Thyroid gland (tissue), 4 donors: ENCODE data around the gene RSPH10B2. TPM values are rescaled to one million over a fixed set of nuclear protein-coding genes. Genes with fewer than 3 reads are reported as not detected.
"Not testable (repeated sequence)": the region's sequence is repeated elsewhere in the genome, so short reads cannot be mapped to it uniquely, and the experiment has no call there.

Source experiments
- DNase-seq, 2 donors: peaks; one replicate each; pipeline ENCODE4 v3.0.0-alpha.2; 2019
- H3K27ac ChIP-seq, 3 donors: fragments of 200-600 bp; sonication (generic); 1 replicate in 2 of 3; 2 replicates in 1 of 3; pipeline ENCODE4 v1.5.1; 2016 to 2019; ENCODE audit warnings: mild to moderate bottlenecking in 1 of 3, moderate library complexity in 1 of 3
- H3K27me3 ChIP-seq: fragments of 200-600 bp; sonication (generic); one replicate; pipeline ENCODE4 v1.5.1; 2019
- H3K36me3 ChIP-seq, 2 donors: fragments of 200-600 bp; sonication (generic); one replicate each; pipeline ENCODE4 v1.5.1; 2016 to 2019
- H3K4me1 ChIP-seq, 2 donors: fragments of 200-600 bp; sonication (generic); one replicate each; pipeline ENCODE4 v1.5.1; 2017 to 2019
- H3K4me3 ChIP-seq, 3 donors: fragments of 200-600 bp; sonication (generic); replicated peaks in 1 of 3; 1 replicate in 2 of 3; 2 replicates in 1 of 3; pipeline ENCODE4 v1.5.1; 2016; ENCODE audit warnings: mild to moderate bottlenecking in 1 of 3
- H3K9me3 ChIP-seq: fragments of 200-600 bp; sonication (generic); one replicate; pipeline ENCODE4 v1.5.1; 2017
- CTCF ChIP-seq, 6 experiments: fragments of 200-600 bp in 3 of 6; fragments of 450-650 bp in 3 of 6; sonication (generic) in 3 of 6; IDR thresholded peaks; one replicate each; pipeline ENCODE4 v1.5.1; 2016 to 2019; ENCODE audit warnings: antibody characterized with exemption in 6 of 6, mild to moderate bottlenecking in 2 of 6, inconsistent platforms in 1 of 6, moderate library complexity in 1 of 6
- POLR2A ChIP-seq, 2 donors: fragments of 450-650 bp; IDR thresholded peaks; one replicate each; pipeline ENCODE4 v1.6.1; 2017; ENCODE audit warnings: antibody characterized with exemption in 2 of 2, mild to moderate bottlenecking in 2 of 2, moderate library complexity in 1 of 2
- WGBS, 2 donors: methylation state at CpG; one replicate each; pipeline ENCODE4 v1.1.5; 2017; 5-methylcytosine and 5-hydroxymethylcytosine counted together
- intact Hi-C: fragments of 100-400 bp; cut with DNase I; formaldehyde crosslinking; loops from one replicate; pipeline ENCODE4 v1.15.1; 2023
- total RNA-seq, 4 donors: library from RNA; depleted of rRNA; stranded (reverse); fragments of >200 nt; gene quantifications; one replicate each; pipeline ENCODE4 v1.2.3, GENCODE V29; 2016

The RSPH10B2 gene
- total RNA-seq, 4 donors from 2014 or later, result 0.21 to 2.6 (median 0.27) TPM; not detected in 1

DNA sequence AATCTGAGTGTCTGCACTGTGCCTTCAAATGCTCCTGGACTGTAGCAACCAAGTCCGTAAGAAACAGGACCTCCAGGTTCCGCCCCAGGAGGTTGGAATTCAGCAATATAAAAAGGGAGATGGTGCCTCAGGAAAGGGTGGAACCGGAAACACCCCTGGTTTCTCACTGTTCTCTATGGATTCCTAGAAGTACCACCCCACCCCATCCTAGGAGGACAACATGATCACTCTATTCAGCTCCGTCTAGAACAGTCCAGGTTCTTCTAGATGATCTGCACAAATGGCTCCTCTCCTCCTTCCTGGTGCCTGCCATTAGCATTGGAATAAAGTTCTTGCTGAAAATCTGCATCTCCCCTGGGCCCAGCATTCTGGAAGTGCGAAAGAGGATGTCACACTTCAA lies 39.5 kb upstream of the RSPH10B2 start:
- H3K9me3 ChIP-seq, result no peaks in the 10 kb centered on the region
- no peak overlapping the region for H3K27ac ChIP-seq
- 76 to 85% methylated on average over 5 of the region's 5 CpGs for WGBS, 2 donors
- DNase-seq, result no peak
- H3K4me3 ChIP-seq, result no peak overlapping the region
- no peak for TF ChIP-seq POLR2A (IDR thresholded peaks at IDR 0.05)
- no peak for TF ChIP-seq CTCF (IDR thresholded peaks at IDR 0.05)
- no peaks in the 10 kb centered on the region for H3K27me3 ChIP-seq
- H3K4me1 ChIP-seq, result no peaks in the 10 kb centered on the region
- intact Hi-C loops, result no loop called here
- no peaks in the 10 kb centered on the region for H3K36me3 ChIP-seq

GRCh38 chr7:6715898-6716297 lies 38.0 kb upstream of the RSPH10B2 start:
- H3K27ac ChIP-seq, H3K4me1 ChIP-seq, intact Hi-C loops, H3K4me3 ChIP-seq, H3K36me3 ChIP-seq, DNase-seq, H3K27me3 ChIP-seq, H3K9me3 ChIP-seq: not testable (repeated sequence)
- 60 to 61% methylated on average over 8 to 9 of the region's 9 CpGs for WGBS, 2 donors

- no peak for DNase-seq
- Histone ChIP-seq H3K27ac (no peak overlapping the region), H3K4me1 (no peaks in the 10 kb centered on the region), H3K9me3 (no peaks in the 10 kb centered on the region), H3K27me3 (no peaks in the 10 kb centered on the region), H3K36me3 (no peaks in the 10 kb centered on the region), H3K4me3 (no peak overlapping the region)
- no peak for TF ChIP-seq CTCF (IDR thresholded peaks at IDR 0.05)
- TF ChIP-seq POLR2A (IDR thresholded peaks at IDR 0.05), result no peak
- 55% methylated on average over 6 of the region's 6 CpGs for WGBS, 2 donors
- intact Hi-C loops, result no loop called here
These were observed 35.8 kb upstream of the RSPH10B2 start for GRCh38 chr7:6718124-6718523.

- DNase-seq, H3K27ac ChIP-seq, H3K27me3 ChIP-seq, H3K9me3 ChIP-seq, H3K4me3 ChIP-seq, H3K36me3 ChIP-seq, H3K4me1 ChIP-seq, intact Hi-C loops: not testable (repeated sequence)
- 82 to 89% methylated on average over 4 of the region's 4 CpGs for WGBS, 2 donors
These were observed 29.6 kb upstream of the RSPH10B2 start for GRCh38 chr7:6724351-6724750.

DNA sequence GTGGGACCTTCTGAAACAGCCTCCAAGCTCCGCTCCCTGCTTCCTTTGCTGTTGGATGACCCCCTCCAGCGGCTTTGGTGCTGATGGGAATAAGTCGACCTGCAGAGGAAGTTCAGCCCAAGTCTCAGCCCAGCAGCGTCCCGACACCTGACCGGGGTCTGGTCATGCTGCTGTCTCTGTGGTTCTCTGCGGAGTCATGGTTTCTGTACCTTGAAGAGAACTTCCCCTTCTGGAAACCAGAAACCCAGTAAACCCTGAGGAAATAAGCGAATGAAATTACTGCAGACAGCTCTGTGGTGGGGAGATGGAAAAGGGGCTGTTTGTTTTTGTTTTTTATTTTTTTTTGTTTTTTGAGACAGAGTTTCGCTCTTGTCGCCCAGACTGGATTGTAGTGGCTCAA lies 28.9 kb upstream of the RSPH10B2 start:
- Histone ChIP-seq H3K27me3 (no peaks in the 10 kb centered on the region), H3K4me3 (no peak overlapping the region), H3K27ac (no peak overlapping the region), H3K9me3 (no peaks in the 10 kb centered on the region), H3K36me3 (no peaks in the 10 kb centered on the region), H3K4me1 (peaks cover 0 to 4% of the 10 kb centered on the region in 2 donors)
- intact Hi-C loops, result no loop called here
- DNase-seq, result no peak
- WGBS, 2 donors, result 79 to 88% methylated on average over 10 of the region's 10 CpGs
- no peak for TF ChIP-seq CTCF (IDR thresholded peaks at IDR 0.05)
- no peak for TF ChIP-seq POLR2A (IDR thresholded peaks at IDR 0.05)

DNA sequence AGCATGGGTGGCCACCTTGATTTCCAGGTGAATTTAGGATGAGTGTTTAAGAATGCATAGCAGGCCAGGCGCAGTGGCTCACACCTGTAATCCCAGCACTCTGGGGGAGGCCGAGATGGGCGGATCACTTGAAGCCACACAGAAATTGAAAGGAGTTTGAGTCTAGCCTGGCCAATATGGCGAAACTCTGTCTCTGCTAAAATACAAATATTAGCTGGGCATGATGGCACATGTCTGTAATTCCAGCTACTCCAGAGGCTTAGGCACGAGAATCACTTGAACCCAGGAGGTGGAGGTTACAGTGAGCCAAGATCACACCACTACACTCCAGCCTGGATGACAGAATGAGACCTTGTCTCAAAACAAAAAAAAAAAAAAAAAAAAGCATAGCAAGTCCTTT lies 27.6 kb upstream of the RSPH10B2 start:
- H3K9me3 ChIP-seq, H3K4me3 ChIP-seq, H3K4me1 ChIP-seq, intact Hi-C loops, H3K27ac ChIP-seq, H3K36me3 ChIP-seq, DNase-seq, H3K27me3 ChIP-seq: not testable (repeated sequence)
- WGBS, 2 donors, result 91 to 96% methylated on average over 5 of the region's 5 CpGs

DNA sequence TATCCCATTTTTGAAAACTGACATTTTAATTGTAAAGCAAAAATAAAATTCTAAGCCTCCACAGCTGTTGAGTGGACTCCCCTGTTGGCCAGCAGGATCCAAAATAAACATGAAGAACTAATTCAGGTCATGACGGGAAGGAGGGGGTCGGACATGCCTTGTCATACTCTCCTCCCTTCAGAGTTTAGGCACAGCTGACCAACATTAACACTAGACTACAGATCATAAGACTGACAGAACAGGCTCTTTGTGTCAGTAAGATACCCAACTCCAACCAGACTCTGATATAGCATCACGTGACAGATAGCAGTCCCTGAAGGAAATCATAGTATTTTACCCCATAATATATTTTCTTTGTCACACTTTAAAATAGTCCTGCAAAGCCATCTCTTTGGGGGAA lies 26.2 kb upstream of the RSPH10B2 start:
- H3K27ac ChIP-seq, result no peak overlapping the region
- TF ChIP-seq CTCF (IDR thresholded peaks at IDR 0.05) (no peak), POLR2A (IDR thresholded peaks at IDR 0.05) (no peak)
- peaks cover 5 to 10% of the 10 kb centered on the region in 2 donors for H3K4me1 ChIP-seq
- H3K4me3 ChIP-seq, result no peak overlapping the region
- intact Hi-C loops, result no loop called here
- H3K9me3 ChIP-seq, result no peaks in the 10 kb centered on the region
- WGBS, 2 donors, result 71 to 76% methylated on average over 3 of the region's 3 CpGs
- no peaks in the 10 kb centered on the region for H3K36me3 ChIP-seq
- no peak for DNase-seq
- no peaks in the 10 kb centered on the region for H3K27me3 ChIP-seq

GRCh38 chr7:6728893-6729491 lies 24.9 kb upstream of the RSPH10B2 start:
- WGBS, 2 donors, result 45 to 63% methylated on average over 29 of the region's 29 CpGs
- intact Hi-C loops, H3K36me3 ChIP-seq, H3K9me3 ChIP-seq, H3K4me1 ChIP-seq, H3K27me3 ChIP-seq: not testable (repeated sequence)
- Histone ChIP-seq H3K27ac (peak overlapping the region in 2 of 3 donors; percentile 66 to 75), H3K4me3 (peak overlapping the region in 2 of 3 donors; percentile 10 to 81)
- DNase-seq, result peak in 1 of 2 donors; percentile 5
